GM12878 (cell line): ENCODE measurements around the gene MAGI1. TPM values are rescaled to one million over a fixed set of nuclear protein-coding genes. Genes with fewer than 3 reads are reported as not detected.

Experiments used
- ATAC-seq: fragments of 200-7000 bp; cut with Tn5 transposase; 3 replicates; pipeline ENCODE4 v1.9.1; 2020; ENCODE audit warnings: mild to moderate bottlenecking, moderate library complexity
- BruUV-seq: library from RNA; stranded (reverse); fragments of 400-500 nt; replicated peaks from 2 replicates; lab custom pipeline; 2021; lab: Mats Ljungman, UMichigan
- CTCF ChIA-PET: fragments of 300-600 bp; sonication (Branson Sonifier 250); formaldehyde crosslinking; extraction: SDS; loops from one replicate; lab custom pipeline; 2021; ENCODE audit warnings: inconsistent platforms; lab: Yijun Ruan, JAX
- POLR2A ChIA-PET: fragments of 350-600 bp; formaldehyde crosslinking; extraction: SDS; loops from one replicate; lab custom pipeline; 2021; ENCODE audit warnings: inconsistent platforms; lab: Charles Lee
- RAD21 ChIA-PET: fragments of 300-600 bp; sonication (Branson Sonifier 250); formaldehyde crosslinking; loops from one replicate; lab custom pipeline; 2023; ENCODE audit warnings: antibody characterized with exemption; ENCODE audit not compliant: unreplicated experiment; lab: Charles Lee
- SMC1A ChIA-PET: fragments of 300-600 bp; sonication (Branson Sonifier 250); formaldehyde crosslinking; loops from one replicate; lab custom pipeline; 2023; ENCODE audit not compliant: unreplicated experiment, uncharacterized antibody; lab: Charles Lee
- DNase-seq: peaks from one replicate; pipeline ENCODE4 v3.0.0-alpha.2; 2011; ENCODE audit warnings: low read depth, low spot score
- FAIRE-seq: peaks from 3 replicates; lab custom pipeline; 2011; peaks lifted over from hg19 to GRCh38; lab: Jason Lieb, UNC
- H2AFZ ChIP-seq: 2 replicates; pipeline ENCODE4 v1.6.0; 2011; ENCODE audit warnings: low read depth, low read length, control low read depth; ENCODE audit not compliant: control insufficient read depth
- H3K27ac ChIP-seq: 2 replicates; pipeline ENCODE4 v1.5.1; 2011; ENCODE audit warnings: control low read depth; ENCODE audit not compliant: control insufficient read depth, insufficient read depth
- H3K27me3 ChIP-seq, 2 experiments: replicated peaks in 1 of 2; 2 replicates each; pipeline versions ENCODE4 v1.6.0 to v1.6.1; 2011; ENCODE audit warnings: low read length in 1 of 2; ENCODE audit not compliant: control insufficient read depth in 2 of 2, insufficient read depth in 2 of 2
- H3K36me3 ChIP-seq, 2 experiments: 2 replicates each; pipeline ENCODE4 v1.5.1; 2011; ENCODE audit warnings: low read length in 1 of 2; ENCODE audit not compliant: control insufficient read depth in 2 of 2, insufficient read depth in 2 of 2
- H3K4me1 ChIP-seq: 2 replicates; pipeline ENCODE4 v1.6.1; 2011; ENCODE audit warnings: mild to moderate bottlenecking, low read length, moderate library complexity, mixed read lengths; ENCODE audit not compliant: control insufficient read depth, insufficient read depth
- H3K4me2 ChIP-seq: 2 replicates; pipeline ENCODE4 v1.6.0; 2011; ENCODE audit warnings: control low read depth; ENCODE audit not compliant: control insufficient read depth, insufficient read depth
- H3K4me3 ChIP-seq: fragments of 200-600 bp; sonication (generic); 2 replicates; pipeline ENCODE4 v1.5.1; 2016
- H3K79me2 ChIP-seq: 2 replicates; pipeline ENCODE4 v1.6.0; 2011; ENCODE audit warnings: low read length; ENCODE audit not compliant: control insufficient read depth, insufficient read depth
- H3K9ac ChIP-seq: 2 replicates; pipeline ENCODE4 v1.8.0; 2011; ENCODE audit warnings: low read length, control low read depth, mixed read lengths; ENCODE audit not compliant: control insufficient read depth, insufficient read depth
- H3K9me3 ChIP-seq: replicated peaks from 3 replicates; pipeline ENCODE4 v1.5.1; 2011; ENCODE audit warnings: mild to moderate bottlenecking, low read length; ENCODE audit not compliant: control insufficient read depth, insufficient read depth
- H4K20me1 ChIP-seq: 2 replicates; pipeline ENCODE4 v1.6.0; 2011; ENCODE audit not compliant: control insufficient read depth, insufficient read depth
- BRCA1 ChIP-seq: IDR thresholded peaks from 2 replicates; pipeline ENCODE4 v1.6.1; 2011; ENCODE audit warnings: low read depth, low read length, improper control_type of control experiment
- CBX3 ChIP-seq: fragments of 200-600 bp; sonication (generic); IDR thresholded peaks from 2 replicates; pipeline ENCODE4 v1.6.1; 2016; ENCODE audit warnings: low read depth, borderline replicate concordance
- CEBPZ ChIP-seq: fragments of 150-350 bp; IDR thresholded peaks from 2 replicates; pipeline ENCODE4 v1.6.1; 2016; ENCODE audit warnings: low read depth, low read length
- CREM ChIP-seq: IDR thresholded peaks from 2 replicates; pipeline ENCODE4 v1.6.1; 2014; ENCODE audit warnings: antibody characterized with exemption, low read depth
- FOXM1 ChIP-seq: IDR thresholded peaks from 2 replicates; pipeline ENCODE4 v1.6.1; 2012; ENCODE audit warnings: low read depth, mild to moderate bottlenecking, inconsistent platforms, low read length, moderate library complexity
- HDAC2 ChIP-seq: fragments of 200-600 bp; sonication (generic); IDR thresholded peaks from 2 replicates; pipeline ENCODE4 v1.6.1; 2017
- IRF5 ChIP-seq: fragments of 450-650 bp; IDR thresholded peaks from 2 replicates; pipeline ENCODE4 v1.6.1; 2017; ENCODE audit warnings: borderline replicate concordance
- MAX ChIP-seq: IDR thresholded peaks from 2 replicates; pipeline ENCODE4 v1.6.1; 2012; ENCODE audit warnings: low read depth, low read length, improper control_type of control experiment
- MXI1 ChIP-seq: fragments of 150-350 bp; IDR thresholded peaks from 2 replicates; pipeline ENCODE4 v1.6.1; 2011; ENCODE audit warnings: low read depth, mild to moderate bottlenecking, inconsistent platforms, low read length, improper control_type of control experiment
- PBX3 ChIP-seq: IDR thresholded peaks from 2 replicates; pipeline ENCODE4 v1.6.1; 2011; ENCODE audit warnings: mild to moderate bottlenecking, low read depth, low read length, moderate library complexity; ENCODE audit not compliant: insufficient replicate concordance
- POLR2AphosphoS5 ChIP-seq: IDR thresholded peaks from 2 replicates; pipeline ENCODE4 v1.6.1; 2011; ENCODE audit warnings: mild to moderate bottlenecking, low read length, inconsistent platforms
- RAD51 ChIP-seq: fragments of 450-650 bp; IDR thresholded peaks from 2 replicates; pipeline ENCODE4 v1.6.1; 2016; ENCODE audit warnings: moderate library complexity, mild to moderate bottlenecking, inconsistent platforms
- TCF3 ChIP-seq: IDR thresholded peaks from 2 replicates; pipeline ENCODE4 v1.6.1; 2012; ENCODE audit warnings: low read depth, mild to moderate bottlenecking, low read length, borderline replicate concordance; ENCODE audit not compliant: insufficient read depth
- YBX1 ChIP-seq: fragments of 450-650 bp; IDR thresholded peaks from 2 replicates; pipeline ENCODE4 v1.6.1; 2016; ENCODE audit warnings: antibody characterized with exemption
- ZNF217 ChIP-seq: fragments of 450-650 bp; IDR thresholded peaks from 2 replicates; pipeline ENCODE4 v1.6.1; 2017; ENCODE audit warnings: antibody characterized with exemption, mild to moderate bottlenecking
- ZSCAN29 ChIP-seq: fragments of 450-650 bp; IDR thresholded peaks from 2 replicates; pipeline ENCODE4 v1.6.1; 2017; ENCODE audit warnings: mild to moderate bottlenecking, moderate library complexity
- WGBS: methylation state at CpG from one replicate; pipeline ENCODE4 v1.1.6; 2016; ENCODE audit warnings: low lambda C conversion rate; ENCODE audit not compliant: insufficient replicate concordance, insufficient coverage; ENCODE audit errors: missing lambda C conversion rate; 5-methylcytosine and 5-hydroxymethylcytosine counted together
- in situ Hi-C: fragments of 300-500 bp; cut with MboI; formaldehyde crosslinking; loops from 9 replicates; pipeline ENCODE4 v1.14.3; 2018; ENCODE audit warnings: mixed read lengths
- intact Hi-C: fragments of 100-400 bp; cut with micrococcal nuclease; formaldehyde crosslinking; loops from one replicate; pipeline ENCODE4 v1.14.2; 2022; ENCODE audit not compliant: unreplicated experiment
- polyA plus RNA-seq, 11 experiments: library from polyadenylated mRNA; depleted of rRNA in 4 of 11; unstranded in 6 of 11; stranded (reverse) in 5 of 11; fragments of >200 nt; fragmentation: Nextera tagmentation in 4 of 11; fragmentation: Illumina TruSeq in 1 of 11; extraction: Ambion mirVana in 4 of 11; extraction: Trizol in 1 of 11; gene quantifications; 1 replicate in 1 of 11; 2 replicates in 10 of 11; pipeline versions ENCODE4 v1.2.1 to v1.2.3, GENCODE V29; 2011 to 2016; ENCODE audit warnings: inconsistent platforms in 2 of 11, missing spikeins in 2 of 11, low read depth in 1 of 11
- total RNA-seq, 4 experiments: library from RNA; depleted of rRNA in 3 of 4; stranded (reverse); fragments of >200 nt in 3 of 4; fragmentation: Illumina TruSeq in 1 of 4; extraction: Trizol in 1 of 4; gene quantifications; 2 replicates each; pipeline versions ENCODE4 v1.2.1 to v1.2.3, GENCODE V29; 2013 to 2021

MAGI1 gene
- total and polyA plus RNA-seq, 10 of the 15 experiments (the other 5 are each of a cell fraction or from before 2014, with no cell fraction given): 0.02 to 3.3 (median 0.29) TPM; not detected in 1

- TF ChIP-seq YBX1: no peak
- TF ChIP-seq MXI1: no peak
- no peak for TF ChIP-seq TCF3
- no peak for TF ChIP-seq POLR2AphosphoS5
- no peak for TF ChIP-seq CREM
These were observed 612.8 kb downstream of the MAGI1 start (continued) for GRCh38 chr3:65425880-65426279.

- ATAC-seq (no peak), DNase-seq (no peak), FAIRE-seq (no peak)
- WGBS: 13% methylated on average over 3 of the region's 3 CpGs
- Histone ChIP-seq H4K20me1 (0 out of 2 replicates have a peak, but pooled peaks cover 2% of the 10 kb centered on the region), H3K36me3 (no peaks in the 10 kb centered on the region), H3K9ac (no peak overlapping the region), H3K4me3 (no peak overlapping the region), H3K27me3 (no peaks in the 10 kb centered on the region), H3K4me1 (no peaks in the 10 kb centered on the region), H3K9me3 (no peaks in the 10 kb centered on the region), H3K27ac (no peak overlapping the region), H3K4me2 (no peak overlapping the region), H2AFZ (no peak overlapping the region), H3K79me2 (no peaks in the 10 kb centered on the region)
- in situ Hi-C loops (no loop called here), intact Hi-C loops (no loop called here)
- ChIA-PET SMC1A (no interaction called here), RAD21 (no interaction called here), CTCF (no interaction called here), POLR2A (no interaction called here)
- BruUV-seq: no TSS peak
- TF ChIP-seq CBX3 (no peak), IRF5 (no peak), FOXM1 (no peak), HDAC2 (no peak), CEBPZ (no peak), PBX3 (no peak), MAX (no peak), BRCA1 (no peak), ZSCAN29 (no peak), RAD51 (no peak), ZNF217 (no peak)
These were observed 616.6 kb downstream of the MAGI1 start for GRCh38 chr3:65422154-65422553.
